A673 (cell line): ENCODE data around the gene EPM2AIP1. TPM values are rescaled to one million over a fixed set of nuclear protein-coding genes. Genes with fewer than 3 reads are reported as not detected.
A peak's percentile ranks its signal among the peaks of the same experiment; 100 is the strongest.

Experiments
- BruUV-seq: library from RNA; stranded (reverse); fragments of 400-500 nt; replicated peaks from 2 replicates; lab custom pipeline; 2021; lab: Mats Ljungman, UMichigan
- CTCF ChIA-PET: fragments of 300-600 bp; sonication (Branson Sonifier 250); formaldehyde crosslinking; loops from one replicate; lab custom pipeline; 2022; ENCODE audit warnings: antibody characterized with exemption; lab: Charles Lee
- POLR2A ChIA-PET: fragments of 300-600 bp; sonication (Branson Sonifier 250); formaldehyde crosslinking; loops from one replicate; lab custom pipeline; 2022; ENCODE audit warnings: antibody characterized with exemption; ENCODE audit not compliant: low non-redundant PET; lab: Charles Lee
- DNase-seq: peaks from one replicate; pipeline ENCODE4 v3.0.0-alpha.2; 2015; ENCODE audit warnings: low spot score
- H3K27ac ChIP-seq: fragments of 200-600 bp; sonication (generic); 2 replicates; pipeline ENCODE4 v1.5.1; 2016; ENCODE audit warnings: mixed run types, low read depth, mild to moderate bottlenecking, mixed read lengths, antibody characterized with exemption, low read length; ENCODE audit not compliant: poor library complexity, severe bottlenecking
- H3K27me3 ChIP-seq: fragments of 200-600 bp; sonication (generic); replicated peaks from 2 replicates; pipeline ENCODE4 v1.6.1; 2017; ENCODE audit warnings: mixed run types, low read depth, mild to moderate bottlenecking, mixed read lengths, antibody characterized with exemption, low read length; ENCODE audit not compliant: insufficient read depth, poor library complexity
- H3K36me3 ChIP-seq: fragments of 200-600 bp; sonication (generic); 2 replicates; pipeline ENCODE4 v1.6.1; 2016; ENCODE audit warnings: mixed run types, mild to moderate bottlenecking, mixed read lengths, antibody characterized with exemption, low read length; ENCODE audit not compliant: insufficient read depth, poor library complexity, severe bottlenecking
- H3K4me1 ChIP-seq: fragments of 200-600 bp; sonication (generic); 2 replicates; pipeline ENCODE4 v1.6.1; 2017; ENCODE audit warnings: mixed run types, mild to moderate bottlenecking, mixed read lengths, antibody characterized with exemption, low read length; ENCODE audit not compliant: insufficient read depth, poor library complexity, severe bottlenecking
- H3K4me3 ChIP-seq: fragments of 200-600 bp; sonication (generic); 2 replicates; pipeline ENCODE4 v1.5.1; 2016; ENCODE audit warnings: low read depth, mixed run types, mild to moderate bottlenecking, mixed read lengths, low read length; ENCODE audit not compliant: poor library complexity, severe bottlenecking
- H3K9me3 ChIP-seq: fragments of 200-600 bp; sonication (generic); 2 replicates; pipeline ENCODE4 v1.6.1; 2016; ENCODE audit warnings: mixed run types, low read depth, mild to moderate bottlenecking, mixed read lengths, antibody characterized with exemption, low read length; ENCODE audit not compliant: poor library complexity, severe bottlenecking
- CTCF ChIP-seq: fragments of 300-800, 200-600 bp; sonication (generic); conservative IDR thresholded peaks from 2 replicates; pipeline ENCODE4 v1.5.1; 2017; ENCODE audit warnings: low read depth, mild to moderate bottlenecking, antibody characterized with exemption, low read length, moderate library complexity, mixed read lengths
- EZH2 ChIP-seq: fragments of 200-600 bp; sonication (generic); IDR thresholded peaks from 2 replicates; pipeline ENCODE4 v1.6.1; 2017; ENCODE audit warnings: borderline replicate concordance, low read depth, mild to moderate bottlenecking, mixed read lengths, antibody characterized with exemption, low read length; ENCODE audit not compliant: poor library complexity, severe bottlenecking
- intact Hi-C: fragments of 100-400 bp; cut with micrococcal nuclease; formaldehyde crosslinking; loops from one replicate; pipeline ENCODE4 v1.10.0; 2022; ENCODE audit not compliant: unreplicated experiment
- total RNA-seq: library from RNA; stranded (reverse); gene quantifications from 2 replicates; pipeline ENCODE4 v1.2.3, GENCODE V29; 2021

The EPM2AIP1 gene
- total RNA-seq, 1 experiment from 2014 or later = 25.8 TPM

- Histone ChIP-seq H3K27me3 (no peaks in the 10 kb centered on the region), H3K36me3 (no peaks in the 10 kb centered on the region), H3K4me3 (no peak overlapping the region), H3K4me1 (peaks cover 13% of the 10 kb centered on the region), H3K27ac (peak overlapping the region; percentile 61), H3K9me3 (no peaks in the 10 kb centered on the region)
- POLR2A ChIA-PET = no interaction called here
- TF ChIP-seq CTCF (no peak), EZH2 (no peak)
- no peak for DNase-seq
- CTCF ChIA-PET = no interaction called here
- no TSS peak for BruUV-seq
- intact Hi-C loops = no loop called here
These were observed 23.8 kb downstream of the EPM2AIP1 start for GRCh38 chr3:36969085-36969484.

- no peak for TF ChIP-seq EZH2
- no peak for TF ChIP-seq CTCF
- no peak for DNase-seq
- Histone ChIP-seq H3K4me3 (no peak overlapping the region), H3K9me3 (no peaks in the 10 kb centered on the region), H3K4me1 (peaks cover 13% of the 10 kb centered on the region), H3K36me3 (no peaks in the 10 kb centered on the region), H3K27me3 (no peaks in the 10 kb centered on the region), H3K27ac (no peak overlapping the region)
- BruUV-seq = no TSS peak
- intact Hi-C loops = no loop called here
- POLR2A ChIA-PET = interaction anchor here (0.6 kb wide), 1 partner anchor 16 kb away, joined by 3 read pairs; no protein-coding TSS in a partner anchor
- CTCF ChIA-PET = no interaction called here
These were observed 27.5 kb downstream of the EPM2AIP1 start for GRCh38 chr3:36965440-36965839.

- no peak overlapping the region for H3K27ac ChIP-seq
- H3K27me3 ChIP-seq = no peaks in the 10 kb centered on the region
- H3K9me3 ChIP-seq = no peaks in the 10 kb centered on the region
- no peak for DNase-seq
- no TSS peak for BruUV-seq
- TF ChIP-seq CTCF = no peak
- TF ChIP-seq EZH2 = no peak
- intact Hi-C loops = no loop called here
- CTCF ChIA-PET = no interaction called here
- no peaks in the 10 kb centered on the region for H3K36me3 ChIP-seq
- POLR2A ChIA-PET = no interaction called here
- peaks cover 14% of the 10 kb centered on the region for H3K4me1 ChIP-seq
- no peak overlapping the region for H3K4me3 ChIP-seq
These were observed 28.1 kb downstream of the EPM2AIP1 start for GRCh38 chr3:36964817-36965216.
